ENCODE measurements around the gene NAA10.

The NAA10 gene

GRCh38 chrX:153935326-153935851 is 552 bp upstream of the NAA10 start:
- TF ChIP-seq ZFX (IDR thresholded peaks at IDR 0.05) (no peak), CTCF (conservative IDR thresholded peaks at IDR 0.05) (no peak)
- peak overlapping the region; percentile 96 for H3K27ac ChIP-seq

- TF ChIP-seq ZFX (IDR thresholded peaks at IDR 0.05) (no peak; the same call in 1 of the 2 replicates), CTCF (conservative IDR thresholded peaks at IDR 0.05) (no peak)
- H3K27ac ChIP-seq: peak overlapping the region; percentile 96
Measured at GRCh38 chrX:153934148-153934761, 582 bp downstream of the NAA10 start.

- TF ChIP-seq CTCF (conservative IDR thresholded peaks at IDR 0.05) (no peak), ZFX (IDR thresholded peaks at IDR 0.05) (no peak)
- H3K27ac ChIP-seq: peak overlapping the region; percentile 96
Measured at GRCh38 chrX:153933748-153934147, 1.1 kb downstream of the NAA10 start.

- TF ChIP-seq ZFX (IDR thresholded peaks at IDR 0.05) (no peak), CTCF (conservative IDR thresholded peaks at IDR 0.05) (no peak)
- 0 out of 2 replicates have a peak overlapping the region, but pooled peaks have one; percentile 8 for H3K27ac ChIP-seq
Measured at GRCh38 chrX:153932220-153932915, 2.5 kb downstream of the NAA10 start.

- TF ChIP-seq ZFX (IDR thresholded peaks at IDR 0.05) (no peak), CTCF (conservative IDR thresholded peaks at IDR 0.05) (no peak)
- H3K27ac ChIP-seq: no peak overlapping the region
Measured at GRCh38 chrX:153931748-153932147, 3.1 kb downstream of the NAA10 start.

GRCh38 chrX:153931151-153931550 is 3.7 kb downstream of the NAA10 start:
- TF ChIP-seq CTCF (conservative IDR thresholded peaks at IDR 0.05) (no peak), ZFX (IDR thresholded peaks at IDR 0.05) (no peak)
- no peak overlapping the region for H3K27ac ChIP-seq

Data from C4-2B (cell line).